ENCODE measurements around the gene ZBTB7A. TPM values are rescaled to one million over a fixed set of nuclear protein-coding genes. Genes with fewer than 3 reads are reported as not detected.

Gene ZBTB7A
- total RNA-seq, 1 experiment from 2014 or later, result 49.5 TPM

GRCh38 chr19:4084547-4084877 lies 17.8 kb upstream of the ZBTB7A start:
- H3K4me2 ChIP-seq (ENCODE audit: low read length), result no peak overlapping the region
- H4K20me1 ChIP-seq (ENCODE audit: insufficient read depth), result no peaks in the 10 kb centered on the region
- H3K9ac ChIP-seq (ENCODE audit: low read length), result no peak overlapping the region
- ATAC-seq (no peak), DNase-seq (ENCODE audit: low read depth, low spot score) (no peak)
- intact Hi-C loops (cut with micrococcal nuclease), result no loop called here
- no peaks in the 10 kb centered on the region for H3K9me2 ChIP-seq (ENCODE audit: insufficient read depth)
- H3K79me2 ChIP-seq (ENCODE audit: insufficient read depth, low read length), result no peaks in the 10 kb centered on the region
- ChIA-PET CTCF (no interaction called here), POLR2A (no interaction called here), RAD21 (ENCODE audit: low non-redundant PET in 1 of 2, low total read pairs in 2 of 2, uncharacterized antibody in 2 of 2, unreplicated experiment in 2 of 2) (no interaction called here)
- peaks cover 5 to 26% of the 10 kb centered on the region in 2 experiments for H3K4me1 ChIP-seq (ENCODE audit: control insufficient read depth in 1 of 2, insufficient read depth in 2 of 2, low read length in 2 of 2)
- TF ChIP-seq MAX (IDR thresholded peaks at IDR 0.05) (no peak), SRF (IDR thresholded peaks at IDR 0.05; ENCODE audit: low read depth) (no peak), EGR1 (IDR thresholded peaks at IDR 0.05; ENCODE audit: low read depth) (no peak), CEBPB (IDR thresholded peaks at IDR 0.05; ENCODE audit: low read depth) (no peak)
- no TSS peak for BruUV-seq (replicated peaks)
- H3K27ac ChIP-seq (ENCODE audit: low read depth, low read length), result no peak overlapping the region
- no peak overlapping the region for H2AFZ ChIP-seq (ENCODE audit: low read depth, low read length, poor library complexity, severe bottlenecking)
- no peaks in the 10 kb centered on the region for H3K9me3 ChIP-seq (ENCODE audit: control insufficient read depth in 1 of 2, insufficient read depth in 1 of 2, low read depth in 1 of 2, low read length in 2 of 2)
- H3K27me3 ChIP-seq (ENCODE audit: insufficient read depth, low read length), result no peaks in the 10 kb centered on the region
- no peak overlapping the region for H3K4me3 ChIP-seq (replicated peaks in 1 of 2; ENCODE audit: low read depth in 1 of 2, low read length in 2 of 2)
- no peaks in the 10 kb centered on the region for H3K36me3 ChIP-seq (ENCODE audit: control insufficient read depth in 1 of 2, insufficient read depth in 2 of 2, low read length in 2 of 2)

- H3K9me2 ChIP-seq (ENCODE audit: insufficient read depth), result no peaks in the 10 kb centered on the region
- no peaks in the 10 kb centered on the region for H3K27me3 ChIP-seq (ENCODE audit: insufficient read depth, low read length)
- ChIA-PET POLR2A (no interaction called here), CTCF (no interaction called here), RAD21 (ENCODE audit: low non-redundant PET in 1 of 2, low total read pairs in 2 of 2, uncharacterized antibody in 2 of 2, unreplicated experiment in 2 of 2) (no interaction called here)
- H3K4me3 ChIP-seq (replicated peaks in 1 of 2; ENCODE audit: low read depth in 1 of 2, low read length in 2 of 2), result no peak overlapping the region
- BruUV-seq (replicated peaks), result no TSS peak
- TF ChIP-seq MAX (IDR thresholded peaks at IDR 0.05), result no peak
- no peak for TF ChIP-seq ATF3 (IDR thresholded peaks at IDR 0.05)
- TF ChIP-seq POLR2AphosphoS5 (IDR thresholded peaks at IDR 0.05; ENCODE audit: low read depth, low read length), result no peak
- TF ChIP-seq REST (IDR thresholded peaks at IDR 0.05; ENCODE audit: low read depth), result no peak
- TF ChIP-seq ZNF274 (IDR thresholded peaks at IDR 0.05; ENCODE audit: low read depth, low read length), result no peak
- no peak for TF ChIP-seq RAD21 (IDR thresholded peaks at IDR 0.05; ENCODE audit: low read depth)
- TF ChIP-seq SRF (IDR thresholded peaks at IDR 0.05; ENCODE audit: low read depth), result no peak
- TF ChIP-seq EGR1 (IDR thresholded peaks at IDR 0.05; ENCODE audit: low read depth), result no peak
- TF ChIP-seq CEBPB (IDR thresholded peaks at IDR 0.05; ENCODE audit: low read depth), result no peak
- TF ChIP-seq EZH2phosphoT487 (IDR thresholded peaks at IDR 0.05; ENCODE audit: borderline replicate concordance), result no peak
- no peak for TF ChIP-seq ZFX (IDR thresholded peaks at IDR 0.05)
- no peaks in the 10 kb centered on the region for H3K79me2 ChIP-seq (ENCODE audit: insufficient read depth, low read length)
- intact Hi-C loops (cut with micrococcal nuclease), result no loop called here
- ATAC-seq (no peak), DNase-seq (ENCODE audit: low read depth, low spot score) (no peak)
- H3K4me2 ChIP-seq (ENCODE audit: low read length), result no peak overlapping the region
- H3K9me3 ChIP-seq (ENCODE audit: control insufficient read depth in 1 of 2, insufficient read depth in 1 of 2, low read depth in 1 of 2, low read length in 2 of 2), result no peaks in the 10 kb centered on the region
- H4K20me1 ChIP-seq (ENCODE audit: insufficient read depth), result no peaks in the 10 kb centered on the region
- no peaks in the 10 kb centered on the region for H3K36me3 ChIP-seq (ENCODE audit: control insufficient read depth in 1 of 2, insufficient read depth in 2 of 2, low read length in 2 of 2)
- no peak overlapping the region for H3K9ac ChIP-seq (ENCODE audit: low read length)
- H3K4me1 ChIP-seq (ENCODE audit: control insufficient read depth in 1 of 2, insufficient read depth in 2 of 2, low read length in 2 of 2), result peaks cover 9 to 32% of the 10 kb centered on the region in 2 experiments
- no peak overlapping the region for H2AFZ ChIP-seq (ENCODE audit: low read depth, low read length, poor library complexity, severe bottlenecking)
- no peak overlapping the region for H3K27ac ChIP-seq (ENCODE audit: low read depth, low read length)
Measured at GRCh38 chr19:4083677-4084546, 17.2 kb upstream of the ZBTB7A start.
